Activated T-helper 1 cell treated with Interleukin-2 at 50 U/mL for 16 hours (primary cell): Measurements from ENCODE around the gene NRM.
"Not testable (repeated sequence)": the region's sequence is repeated elsewhere in the genome, so short reads cannot be mapped to it uniquely, and the experiment has no call there.

Experiments
- DNase-seq: peaks from one replicate; pipeline ENCODE4 v3.0.0-alpha.2; 2020; ENCODE audit warnings: low read depth

The NRM gene

DNA sequence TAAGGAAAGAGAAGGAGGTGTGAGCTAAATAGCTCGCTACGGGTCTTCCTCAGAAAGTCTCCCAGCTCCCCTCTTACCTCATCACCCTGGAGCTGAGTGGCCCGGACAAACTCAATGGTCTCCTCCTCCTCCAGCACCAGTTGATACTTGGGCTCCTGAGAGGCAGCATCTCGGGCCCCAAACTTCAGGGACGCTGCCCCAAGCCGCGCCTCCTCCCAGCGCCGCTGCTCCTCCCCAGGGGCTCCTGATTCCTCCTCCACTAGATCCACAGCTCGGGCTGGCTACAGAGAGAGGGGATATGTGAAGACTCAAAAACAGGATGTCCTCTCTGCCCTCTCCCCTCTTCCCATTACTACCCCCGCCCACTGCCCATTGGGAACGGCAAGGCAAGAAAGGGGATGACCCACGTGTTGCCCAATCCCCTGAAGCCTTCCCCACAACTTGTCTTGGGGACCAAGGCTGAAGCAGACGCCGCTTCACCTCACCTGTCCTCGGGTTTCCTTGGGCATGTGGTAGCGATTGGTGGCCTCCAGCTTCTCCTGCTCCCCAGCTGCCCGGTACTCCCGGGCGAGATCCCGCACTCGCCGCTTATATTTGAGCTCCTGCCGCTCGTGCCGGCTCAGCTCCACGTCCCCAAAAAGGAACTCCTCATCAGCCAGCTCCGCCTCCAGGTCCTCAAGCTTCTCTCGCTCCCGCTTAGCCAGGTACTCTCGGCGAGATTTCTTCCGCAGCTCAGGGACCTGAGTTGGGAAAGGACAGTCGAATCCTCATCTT lies 25.6 kb downstream of the NRM start:
- no peak for DNase-seq

GRCh38 chr6:30657922-30658321 lies 32.9 kb downstream of the NRM start:
- DNase-seq = not testable (repeated sequence)

- DNase-seq = no peak
Measured at GRCh38 chr6:30657454-30657853, 33.3 kb downstream of the NRM start.

DNA sequence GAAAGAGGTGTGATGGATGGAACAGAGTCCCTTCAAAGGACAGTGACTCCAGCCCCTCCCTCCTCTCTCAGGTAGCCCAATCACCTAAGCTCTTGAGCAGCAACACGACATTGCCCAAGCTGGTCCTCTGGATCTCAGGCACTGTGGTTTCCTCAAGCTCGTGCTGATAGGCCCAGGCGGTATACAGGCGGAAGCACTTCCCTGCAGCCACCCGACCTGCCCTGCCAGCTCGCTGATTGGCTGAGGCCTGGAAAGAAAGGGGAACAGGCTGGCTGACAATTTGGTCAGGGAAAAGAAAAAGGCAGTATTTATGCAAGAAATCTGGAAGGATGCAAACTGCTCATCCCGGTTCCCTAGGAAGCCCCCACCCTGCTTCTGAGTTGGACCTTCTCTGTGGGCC lies 34.3 kb downstream of the NRM start:
- no peak for DNase-seq

GRCh38 chr6:30655743-30656094 lies 35.1 kb downstream of the NRM start:
- no peak for DNase-seq

DNA sequence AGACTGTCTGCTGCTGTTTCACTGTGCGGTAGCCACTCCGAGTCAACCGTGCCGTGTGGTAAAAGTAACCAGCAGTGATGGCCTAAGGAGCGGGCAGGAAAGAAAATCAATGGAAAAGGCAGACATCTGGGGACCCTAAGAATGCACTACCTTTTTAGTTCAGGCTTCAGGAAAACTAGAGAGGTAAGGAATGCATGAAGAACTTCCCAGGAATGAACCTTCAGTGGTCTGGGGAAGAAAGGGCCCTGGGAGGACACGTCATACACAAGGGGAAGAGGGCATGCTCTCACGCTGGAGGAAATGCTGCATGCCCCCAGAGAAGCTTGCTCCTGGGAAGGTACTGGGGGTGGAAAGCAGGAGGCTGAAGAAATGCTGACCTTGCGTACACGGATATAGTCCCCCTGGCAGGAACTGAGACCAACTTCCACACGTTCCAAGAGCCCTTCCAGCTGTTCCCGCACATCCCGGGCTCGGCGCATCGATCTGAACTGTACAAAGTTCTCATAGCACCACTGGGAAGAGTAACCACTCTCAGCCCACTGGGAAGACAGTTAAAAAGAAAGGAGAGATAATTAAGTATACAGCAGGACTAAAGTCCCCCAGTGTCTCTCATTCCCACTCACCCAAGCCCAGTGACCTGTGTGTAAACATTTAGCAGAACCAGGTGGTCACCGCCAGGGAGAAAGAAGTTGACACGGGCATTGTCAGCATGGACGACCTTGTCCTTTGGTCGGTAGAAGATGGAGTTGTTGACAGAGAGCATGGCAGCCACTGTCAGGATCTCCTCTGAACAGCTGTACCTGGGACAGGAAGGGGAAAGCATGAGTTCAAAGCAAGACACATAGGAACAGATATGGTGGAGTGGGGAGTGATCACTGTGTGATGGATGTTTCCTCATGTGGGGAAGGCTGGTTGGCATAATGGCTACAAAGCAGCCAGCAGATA lies 35.7 kb downstream of the NRM start:
- no peak for DNase-seq

- no peak for DNase-seq
Measured at GRCh38 chr6:30651143-30651542, 39.6 kb downstream of the NRM start.

DNA sequence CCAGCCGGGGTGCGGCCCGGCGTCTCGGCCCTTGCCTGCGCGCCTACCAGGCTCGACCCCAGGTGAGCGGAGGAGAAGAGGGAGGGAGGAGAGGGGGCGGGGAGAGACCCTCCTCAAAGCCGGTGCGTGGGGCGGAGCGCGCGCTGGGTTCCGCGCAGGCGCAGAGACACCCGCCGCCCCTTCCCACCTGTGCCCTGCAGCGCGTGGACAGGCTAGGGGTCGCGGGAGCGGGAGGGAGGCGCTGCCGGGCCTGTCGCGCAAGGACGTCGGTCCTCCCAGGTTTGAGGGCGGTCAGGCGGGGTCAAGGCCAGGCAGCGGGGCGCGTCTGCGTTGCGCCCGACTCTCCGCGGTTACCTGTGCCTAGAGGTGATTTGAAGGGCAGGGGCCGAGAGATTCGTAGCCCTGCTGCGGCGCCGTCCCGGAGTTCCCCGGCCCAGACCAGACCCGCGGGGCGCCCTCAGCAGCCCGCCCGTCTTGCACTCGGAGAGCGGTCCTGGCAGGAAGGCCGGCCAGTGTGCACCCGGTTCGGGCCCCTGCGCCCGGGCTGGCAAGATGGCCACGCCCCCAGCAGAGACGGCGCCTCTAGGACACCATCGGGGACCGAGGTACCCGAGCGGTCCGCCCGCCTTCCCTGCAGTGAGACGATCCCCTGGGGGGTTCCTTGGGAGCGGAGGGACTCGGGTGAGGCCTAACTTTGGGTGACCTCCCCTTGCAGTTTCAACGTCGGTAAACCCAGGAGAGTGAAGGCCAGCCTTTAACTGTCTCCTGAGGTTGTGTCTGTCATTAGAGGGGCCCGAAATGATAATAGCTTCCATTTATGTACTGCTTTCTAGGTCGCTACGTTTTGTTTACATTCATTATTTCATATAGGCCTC lies 43.3 kb downstream of the NRM start:
- DNase-seq = peak; percentile 50

GRCh38 chr6:30646450-30647241 lies 44.1 kb downstream of the NRM start, which contains the start of gene C6orf136:
Gene C6orf136, plus strand, starts transcription at chr6:30647133. Its CDS starts 99 bp downstream, at chr6:30647232.
- peak; percentile 92 for DNase-seq

DNA sequence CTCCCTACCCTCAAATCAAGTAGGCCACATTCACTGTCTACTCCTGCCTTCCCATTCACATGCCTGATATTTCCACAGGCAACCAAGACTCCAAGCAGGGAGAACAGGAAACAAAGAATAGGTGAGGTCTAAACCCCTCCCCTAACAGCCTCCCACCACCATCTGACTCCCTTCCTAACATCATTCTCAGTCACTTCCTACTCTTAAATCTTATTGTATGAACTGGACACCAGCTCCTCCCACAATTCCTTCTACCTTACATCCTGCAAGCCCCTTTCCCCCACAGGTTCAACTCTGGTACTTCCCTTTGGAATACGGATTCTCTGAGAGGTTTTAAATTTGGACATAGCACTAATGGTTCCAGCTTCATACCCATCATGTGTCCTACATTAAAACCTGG lies 44.8 kb downstream of the NRM start:
- DNase-seq = no peak

- no peak for DNase-seq
Measured at GRCh38 chr6:30644769-30645168, 46.0 kb downstream of the NRM start.

DNA sequence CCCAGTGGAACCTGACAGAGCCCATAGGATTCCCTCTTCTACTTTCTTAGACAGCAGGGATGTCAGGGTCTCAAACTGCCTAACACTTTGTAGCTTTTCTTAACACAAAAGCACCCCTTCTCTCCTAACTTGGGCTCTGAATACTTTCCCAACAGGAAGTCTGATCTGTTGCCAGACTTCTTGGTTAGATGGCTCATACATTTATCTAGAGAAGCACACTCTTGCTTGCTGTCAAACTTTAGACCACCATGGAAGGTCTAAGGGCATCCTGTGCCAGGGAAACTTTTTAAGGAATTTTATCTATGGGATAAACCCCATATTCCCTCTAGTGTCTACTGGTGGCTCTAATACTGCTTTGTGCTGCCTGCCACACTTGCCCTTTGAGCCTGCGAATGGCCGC lies 47.1 kb downstream of the NRM start:
- DNase-seq = no peak

DNA sequence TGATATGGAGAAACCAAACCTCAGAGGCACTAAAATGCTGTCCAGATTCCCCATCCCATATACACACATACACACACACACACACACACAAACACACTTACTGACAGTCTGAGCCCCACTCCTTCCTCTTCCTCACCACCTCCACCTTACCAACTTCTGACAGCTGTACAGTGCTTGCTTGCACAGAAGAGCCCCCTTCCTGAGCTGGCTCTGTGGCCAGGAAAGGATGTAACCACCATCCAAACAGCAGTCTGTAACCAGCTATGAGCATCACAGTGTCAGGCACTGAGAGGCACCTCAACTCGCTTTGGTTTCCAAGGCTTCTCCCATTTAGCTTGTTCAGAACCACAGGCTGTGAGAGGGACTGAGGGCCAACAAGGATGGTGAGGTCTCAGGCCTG lies 49.7 kb downstream of the NRM start:
- no peak for DNase-seq

- DNase-seq = no peak
Measured at GRCh38 chr6:30640481-30640880, 50.3 kb downstream of the NRM start.
